Epidermal melanocyte (primary cell): ENCODE results near the gene SLC37A2.

Experiments used
- DNase-seq: peaks from one replicate; pipeline ENCODE4 v3.0.0; 2011; ENCODE audit warnings: low spot score; ENCODE audit not compliant: insufficient read length

SLC37A2 gene

GRCh38 chr11:125108469-125108868 lies 45.4 kb downstream of the SLC37A2 start:
- DNase-seq, result no peak

GRCh38 chr11:125110506-125110905 lies 47.4 kb downstream of the SLC37A2 start:
- no peak for DNase-seq

- no peak for DNase-seq
Observed at GRCh38 chr11:125111001-125111342, 47.9 kb downstream of the SLC37A2 start.

- peak; percentile 97 for DNase-seq
Observed at GRCh38 chr11:125111343-125112207, 48.5 kb downstream of the SLC37A2 start, which contains the start of gene TMEM218. TMEM218 (minus strand) TSS chr11:125111626; CDS start chr11:125102241, 9,385 bp downstream.

GRCh38 chr11:125112208-125112604 lies 49.1 kb downstream of the SLC37A2 start:
- DNase-seq, result no peak

- DNase-seq, result no peak
Observed at GRCh38 chr11:125114518-125114917, 51.4 kb downstream of the SLC37A2 start.

GRCh38 chr11:125117429-125117828 lies 54.3 kb downstream of the SLC37A2 start:
- no peak for DNase-seq

- no peak for DNase-seq
Observed at GRCh38 chr11:125123194-125123946, 60.3 kb downstream of the SLC37A2 start.

- DNase-seq, result peak; percentile 52
Observed at GRCh38 chr11:125123947-125124617, 61.0 kb downstream of the SLC37A2 start.

GRCh38 chr11:125124618-125124992 lies 61.5 kb downstream of the SLC37A2 start:
- no peak for DNase-seq

GRCh38 chr11:125128450-125128849 lies 65.3 kb downstream of the SLC37A2 start:
- DNase-seq, result no peak

GRCh38 chr11:125129316-125129993 lies 66.3 kb downstream of the SLC37A2 start:
- DNase-seq, result no peak

GRCh38 chr11:125132071-125132470 lies 69.0 kb downstream of the SLC37A2 start:
- no peak for DNase-seq

- DNase-seq, result no peak
Observed at GRCh38 chr11:125132596-125132995, 69.5 kb downstream of the SLC37A2 start.

- no peak for DNase-seq
Observed at GRCh38 chr11:125136001-125136400, 72.9 kb downstream of the SLC37A2 start.

GRCh38 chr11:125138966-125139365 lies 75.9 kb downstream of the SLC37A2 start:
- DNase-seq, result no peak

- no peak for DNase-seq
Observed at GRCh38 chr11:125139778-125140177, 76.7 kb downstream of the SLC37A2 start.
